Motor neuron (in vitro differentiated cells): ENCODE data around the gene OR5D13. TPM values are rescaled to one million over a fixed set of nuclear protein-coding genes. Genes with fewer than 3 reads are reported as not detected.

Experiments used
- ATAC-seq, 8 experiments: fragments of 200-7000 bp; cut with Tn5 transposase; replicated peaks in 6 of 8; 2 replicates each; pipeline ENCODE4 v1.8.0; 2021; ENCODE audit warnings: mild to moderate bottlenecking in 8 of 8, moderate library complexity in 8 of 8
- H3K27ac ChIP-seq, 2 donors: fragments of 250-450 bp; sonication (Bioruptor Pico); 2 replicates each; pipeline ENCODE4 v1.9.0; 2021; ENCODE audit warnings: antibody characterized with exemption in 2 of 2, mild to moderate bottlenecking in 2 of 2, moderate library complexity in 1 of 2
- H3K4me1 ChIP-seq, 2 donors: fragments of 250-450 bp; sonication (Bioruptor Pico); replicated peaks in 1 of 2; 2 replicates each; pipeline ENCODE4 v1.6.1; 2021; ENCODE audit warnings: antibody characterized with exemption in 2 of 2, mild to moderate bottlenecking in 2 of 2, moderate library complexity in 1 of 2
- H3K4me3 ChIP-seq, 5 donors: fragments of 250-450 bp; sonication (Bioruptor Pico); 2 replicates each; pipeline ENCODE4 v1.9.0; 2021; ENCODE audit warnings: antibody characterized with exemption in 5 of 5, mild to moderate bottlenecking in 5 of 5, moderate library complexity in 4 of 5
- WGBS, 10 experiments: fragments of 450-650 bp; shearing (Covaris generic); methylation state at CpG; one replicate each; pipeline ENCODE4 v1.0.0; 2022; 5-methylcytosine and 5-hydroxymethylcytosine counted together
- in situ Hi-C, 9 experiments: fragments of 400-800 bp; cut with MboI; loops; one replicate each; pipeline ENCODE4 v1.15.0; 2021; ENCODE audit warnings: low sequenced_read_pairs in 9 of 9, low pct_unique_long_range_greater_than_20kb in 2 of 9; ENCODE audit not compliant: unreplicated experiment in 9 of 9
- total RNA-seq, 8 experiments: library from RNA; unstranded; fragments of 300-600 nt; gene quantifications; 2 replicates each; pipeline versions ENCODE4 v1.2.3 to v1.2.4, GENCODE V29; 2022

The OR5D13 gene
- under 1 TPM in 1 of 8 experiments, not detected in 7; 0.33 TPM for total RNA-seq

GRCh38 chr11:55773138-55773537, at the start of gene OR5D13:
OR5D13 (plus strand) TSS chr11:55773438; CDS start chr11:55773438, 0 bp downstream.
- ATAC-seq, result no peak
- in situ Hi-C loops, result loop anchor here in 1 of 9 experiments (25.0 kb wide), 1 partner anchor 89 kb away; no protein-coding TSS in a partner anchor

GRCh38 chr11:55726715-55727324, 46.4 kb upstream of the OR5D13 start:
- in situ Hi-C loops, result no loop called here
- no peaks in the 10 kb centered on the region for H3K4me1 ChIP-seq
- no peak overlapping the region for H3K4me3 ChIP-seq
- no peak for ATAC-seq
- WGBS, 10 experiments, result 0 to 34% (median 30%) methylated on average over 1 to 5 of the region's 5 CpGs; no CpG with 5 or more reads in 4 of the 10 experiments
- no peak overlapping the region for H3K27ac ChIP-seq

More at GRCh38 chr11:55773138-55773537, at the start of gene OR5D13:
- no peak within 1 kb of the TSS for H3K4me3 ChIP-seq
- H3K4me1 ChIP-seq, result no peaks in the 10 kb centered on the region
- no peak within 1 kb of the TSS for H3K27ac ChIP-seq

DNA sequence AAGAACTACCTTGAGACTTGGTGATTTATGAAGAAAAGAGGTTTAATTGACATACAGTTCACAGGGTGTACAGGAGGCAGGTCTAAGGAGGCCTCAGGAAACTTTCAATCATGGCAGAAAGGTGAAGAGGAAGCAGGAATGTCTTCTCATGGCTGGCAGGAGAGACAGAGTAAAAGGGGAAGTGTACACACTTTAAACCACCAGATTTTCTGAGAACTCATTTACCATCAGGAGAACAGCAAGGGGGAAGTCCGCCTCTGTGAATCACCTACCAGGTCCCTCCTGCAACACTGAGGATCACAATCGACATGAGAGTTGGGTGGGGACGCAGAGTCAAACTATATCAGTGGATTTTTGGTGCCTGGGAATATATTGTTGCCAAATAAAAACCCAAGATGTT, 40.3 kb upstream of the OR5D13 start:
- WGBS, 10 experiments, result 0 to 63% (median 26%) methylated on average over 1 to 3 of the region's 3 CpGs; no CpG with 5 or more reads in 2 of the 10 experiments
- no peak for ATAC-seq
- Histone ChIP-seq H3K4me3 (no peak overlapping the region), H3K27ac (no peak overlapping the region), H3K4me1 (no peaks in the 10 kb centered on the region)
- in situ Hi-C loops, result no loop called here

DNA sequence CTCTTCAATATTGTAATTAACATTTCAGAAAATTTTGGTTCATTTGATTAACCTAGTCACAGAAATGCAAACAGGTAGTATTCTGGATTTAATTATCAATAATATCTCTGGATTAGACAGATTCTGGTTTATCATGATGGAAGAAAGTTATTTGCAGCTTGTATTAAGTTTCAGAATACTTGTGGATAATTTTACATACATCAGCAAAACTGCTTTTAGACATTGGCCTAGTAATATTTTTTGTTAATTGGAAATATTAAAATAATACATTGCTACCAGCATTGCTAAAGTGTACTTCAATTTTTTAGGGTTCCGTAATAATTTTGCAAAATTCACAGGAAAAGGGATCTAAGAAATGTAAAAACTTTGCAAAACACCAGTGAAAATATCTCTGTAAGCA, 18.4 kb downstream of the OR5D13 start:
- WGBS, 10 experiments, result 0 to 89% (median 70%) methylated on average over 1 of the region's 1 CpG
- ATAC-seq, result no peak
- no peak overlapping the region for H3K4me3 ChIP-seq
- in situ Hi-C loops, result no loop called here
- H3K4me1 ChIP-seq, result no peaks in the 10 kb centered on the region
- H3K27ac ChIP-seq, result no peak overlapping the region

DNA sequence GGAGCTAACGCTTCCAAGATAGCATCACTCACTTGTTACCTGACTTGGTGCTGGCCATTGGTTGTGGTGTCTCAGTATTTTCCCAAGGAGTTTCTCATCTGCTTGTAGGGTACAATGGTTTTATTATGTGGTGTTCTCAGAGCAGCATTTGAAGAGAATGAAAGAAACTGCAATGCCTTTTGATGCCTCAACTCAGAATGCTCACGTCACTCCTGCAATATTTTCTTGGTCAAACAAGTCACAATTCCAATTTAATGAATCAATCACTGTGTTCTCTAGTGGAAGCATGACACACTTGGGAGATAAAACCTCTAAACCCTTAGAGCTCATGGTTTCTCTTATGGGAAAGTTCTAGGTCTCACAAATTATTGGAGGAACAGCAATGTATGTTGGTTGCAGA, 20.1 kb downstream of the OR5D13 start:
- no peak for ATAC-seq
- Histone ChIP-seq H3K4me3 (no peak overlapping the region), H3K4me1 (no peaks in the 10 kb centered on the region), H3K27ac (no peak overlapping the region)
- WGBS, 10 experiments, result 0 to 100% (median 54%) methylated on average over 1 to 2 of the region's 2 CpGs; no CpG with 5 or more reads in 3 of the 10 experiments
- in situ Hi-C loops, result no loop called here

DNA sequence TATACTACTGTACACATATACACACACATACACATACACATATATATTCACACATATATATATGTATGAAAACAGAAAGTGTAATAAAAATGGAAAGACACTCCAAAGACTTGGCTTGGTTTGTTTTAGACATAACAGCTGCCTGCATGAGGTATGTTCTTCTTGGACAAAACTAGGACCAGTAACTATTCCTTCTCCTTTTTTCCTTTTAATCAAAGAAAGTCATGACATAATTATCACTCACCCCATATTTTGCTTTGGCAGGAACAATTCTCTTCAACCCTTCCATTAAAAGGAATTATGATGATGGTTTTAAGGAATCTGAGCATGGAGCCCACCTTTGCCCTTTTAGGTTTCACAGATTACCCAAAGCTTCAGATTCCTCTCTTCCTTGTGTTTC, 22.0 kb downstream of the OR5D13 start, which contains the start of gene OR5D14:
TSS of gene OR5D14 (plus strand) at position 301 of the 400 bp plus-strand sequence. CDS start at position 301, 0 bp downstream.
- Histone ChIP-seq H3K27ac (no peak within 1 kb of the TSS), H3K4me1 (no peaks in the 10 kb centered on the region), H3K4me3 (no peak within 1 kb of the TSS)
- ATAC-seq, result no peak
- in situ Hi-C loops, result no loop called here

GRCh38 chr11:55806248-55806647, 33.0 kb downstream of the OR5D13 start:
- no peak for ATAC-seq
- 11 to 75% (median 70%) methylated on average over 1 of the region's 1 CpG; no CpG with 5 or more reads in 7 of the 10 experiments for WGBS, 10 experiments
- H3K4me1 ChIP-seq, result no peaks in the 10 kb centered on the region
- no peak overlapping the region for H3K4me3 ChIP-seq
- in situ Hi-C loops, result no loop called here
- no peak overlapping the region for H3K27ac ChIP-seq

DNA sequence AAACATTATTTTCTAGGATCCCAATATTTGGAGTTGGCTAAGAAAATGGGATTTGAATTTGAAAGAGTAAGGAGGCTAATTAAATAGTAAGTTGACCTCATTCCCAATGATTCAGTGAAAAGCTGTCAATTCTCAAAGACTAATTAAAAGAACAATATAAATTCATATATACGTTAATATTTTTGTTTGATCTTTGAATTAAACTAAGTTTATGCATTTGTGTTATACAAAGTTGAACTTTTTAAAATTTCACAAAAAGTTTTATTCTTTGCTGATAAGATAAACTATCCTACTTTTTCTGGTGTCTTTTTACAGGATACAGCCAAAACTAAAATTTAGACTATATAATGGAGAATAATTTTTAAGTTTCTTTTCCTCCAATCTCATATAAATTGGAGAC, 37.8 kb downstream of the OR5D13 start, which contains the start of gene OR5L1:
TSS of gene OR5L1 (plus strand) at position 301 of the 400 bp plus-strand sequence. CDS start 100 bp downstream, outside the sequence.
- in situ Hi-C loops, result no loop called here
- ATAC-seq, result no peak

GRCh38 chr11:55819330-55819729, 46.1 kb downstream of the OR5D13 start, which contains the start of gene OR5D18:
OR5D18 (plus strand) TSS chr11:55819630; CDS start chr11:55819630, 0 bp downstream.
- ATAC-seq, result no peak
- in situ Hi-C loops, result no loop called here
- 22 to 80% (median 61%) methylated on average over 1 to 5 of the region's 5 CpGs for WGBS, 10 experiments
- Histone ChIP-seq H3K27ac (no peak within 1 kb of the TSS), H3K4me1 (no peaks in the 10 kb centered on the region), H3K4me3 (no peak within 1 kb of the TSS)

More for the DNA sequence above, 37.8 kb downstream of the OR5D13 start, which contains the start of gene OR5L1:
- H3K27ac ChIP-seq, result no peak within 1 kb of the TSS
- H3K4me3 ChIP-seq, result no peak within 1 kb of the TSS
- 29 to 86% (median 40%) methylated on average over 1 of the region's 1 CpG for WGBS, 10 experiments
- no peaks in the 10 kb centered on the region for H3K4me1 ChIP-seq

Other genes with a start within 250 kb of the OR5D13 start
- under 1 TPM in 2 of 8 experiments, not detected in 6; 0.21 to 0.43 TPM for gene OR4C15, start 219.0 kb upstream of the OR5D13 start, total RNA-seq
- under 1 TPM in 1 of 8 experiments, not detected in 7; 0.33 TPM for gene OR4C16, start 201.3 kb upstream of the OR5D13 start, total RNA-seq
- under 1 TPM in 3 of 8 experiments, not detected in 5; 0.10 to 0.28 (median 0.17) TPM for gene OR4C11, start 165.8 kb upstream of the OR5D13 start, total RNA-seq
- gene OR4P4, start 138.3 kb upstream of the OR5D13 start, total RNA-seq, result under 1 TPM in 1 of 8 experiments, not detected in 7; 0.24 TPM
- not detected for gene OR4S2, start 125.1 kb upstream of the OR5D13 start, total RNA-seq
- under 1 TPM in 1 of 8 experiments, not detected in 7; 0.47 TPM for gene OR4C6, start 111.2 kb upstream of the OR5D13 start, total RNA-seq
- under 1 TPM in 2 of 8 experiments, not detected in 6; 0.33 to 0.36 TPM for gene OR5D14, start 22.1 kb downstream of the OR5D13 start, total RNA-seq
- under 1 TPM in 1 of 8 experiments, not detected in 7; 0.76 TPM for gene OR5L1, start 37.9 kb downstream of the OR5D13 start, total RNA-seq
- gene OR5D18, start 46.2 kb downstream of the OR5D13 start, total RNA-seq, result under 1 TPM in 1 of 8 experiments, not detected in 7; 0.28 TPM
- gene OR5L2, start 53.8 kb downstream of the OR5D13 start, total RNA-seq, result under 1 TPM in 2 of 8 experiments, not detected in 6; 0.21 to 0.95 TPM
- under 1 TPM in 1 of 8 experiments, not detected in 7; 0.38 TPM for gene OR5D16, start 65.3 kb downstream of the OR5D13 start, total RNA-seq
- gene TRIM51, start 109.9 kb downstream of the OR5D13 start, total RNA-seq, result not detected
- under 1 TPM in 1 of 8 experiments, not detected in 7; 0.52 TPM for gene OR5W2, start 141.1 kb downstream of the OR5D13 start, total RNA-seq
- under 1 TPM in 2 of 8 experiments, not detected in 6; 0.21 to 0.76 TPM for gene OR5I1, start 163.0 kb downstream of the OR5D13 start, total RNA-seq
- under 1 TPM in 3 of 8 experiments, not detected in 5; 0.05 to 0.33 (median 0.13) TPM for gene OR10AG1, start 196.5 kb downstream of the OR5D13 start, total RNA-seq
- gene OR5F1, start 221.2 kb downstream of the OR5D13 start, total RNA-seq, result under 1 TPM in 2 of 8 experiments, not detected in 6; 0.36 to 0.95 TPM